Urinary bladder (tissue), 4 donors: ENCODE data around the gene IL4R. TPM values are rescaled to one million over a fixed set of nuclear protein-coding genes. Genes with fewer than 3 reads are reported as not detected.

Experiments used
- DNase-seq: peaks from one replicate; pipeline ENCODE4 v3.0.0-alpha.2; 2015; ENCODE audit errors: extremely low spot score
- H3K27ac ChIP-seq: one replicate; pipeline ENCODE4 v1.5.1; 2013; ENCODE audit warnings: low read depth, mild to moderate bottlenecking, moderate library complexity
- H3K36me3 ChIP-seq: one replicate; pipeline ENCODE4 v1.6.1; 2013; ENCODE audit warnings: mild to moderate bottlenecking, moderate library complexity; ENCODE audit not compliant: insufficient read depth
- H3K4me1 ChIP-seq: one replicate; pipeline ENCODE4 v1.6.1; 2013; ENCODE audit warnings: mild to moderate bottlenecking, moderate library complexity; ENCODE audit not compliant: insufficient read depth
- H3K4me3 ChIP-seq: one replicate; pipeline ENCODE4 v1.5.1; 2013; ENCODE audit warnings: low read depth, low read length
- WGBS: extraction: QIAGEN DNeasy Blood & Tissue Kit; methylation state at CpG from one replicate; pipeline ENCODE4 v1.1.7; 2013; 5-methylcytosine and 5-hydroxymethylcytosine counted together
- polyA plus RNA-seq: library from polyadenylated mRNA; stranded (reverse); fragments of 200-250 nt; gene quantifications from one replicate; pipeline ENCODE4 v1.2.3, GENCODE V29; 2013
- total RNA-seq: library from RNA; depleted of rRNA; stranded (reverse); fragments of >200 nt; gene quantifications from one replicate; pipeline ENCODE4 v1.2.3, GENCODE V29; 2014
- donor health status: healthy with polysubstance abuse.
- donor health status: healthy.

IL4R gene
- total and polyA plus RNA-seq, 2 donors: 26.2 to 75.2 TPM

- no peak for DNase-seq
- WGBS: 51% methylated on average over 7 of the region's 7 CpGs
- no peak overlapping the region for H3K27ac ChIP-seq
- no peak overlapping the region for H3K4me3 ChIP-seq
- peaks cover 1% of the 10 kb centered on the region for H3K36me3 ChIP-seq
- H3K4me1 ChIP-seq: no peaks in the 10 kb centered on the region
Observed at GRCh38 chr16:27334838-27335237, 21.1 kb downstream of the IL4R start.

GRCh38 chr16:27335349-27336053 lies 21.7 kb downstream of the IL4R start:
- H3K4me3 ChIP-seq: no peak overlapping the region
- no peak overlapping the region for H3K27ac ChIP-seq
- WGBS: 65% methylated on average over 7 of the region's 7 CpGs
- H3K4me1 ChIP-seq: no peaks in the 10 kb centered on the region
- H3K36me3 ChIP-seq: peaks cover 3% of the 10 kb centered on the region
- DNase-seq: no peak

GRCh38 chr16:27337024-27337423 lies 23.2 kb downstream of the IL4R start:
- H3K4me3 ChIP-seq: no peak overlapping the region
- H3K4me1 ChIP-seq: no peaks in the 10 kb centered on the region
- H3K27ac ChIP-seq: no peak overlapping the region
- WGBS: 87% methylated on average over 6 of the region's 6 CpGs
- no peak for DNase-seq
- peaks cover 4% of the 10 kb centered on the region for H3K36me3 ChIP-seq

GRCh38 chr16:27339180-27339579 lies 25.4 kb downstream of the IL4R start:
- DNase-seq: no peak
- H3K4me1 ChIP-seq: no peaks in the 10 kb centered on the region
- WGBS: 95% methylated on average over 4 of the region's 4 CpGs
- no peak overlapping the region for H3K27ac ChIP-seq
- H3K4me3 ChIP-seq: no peak overlapping the region
- H3K36me3 ChIP-seq: peaks cover 4% of the 10 kb centered on the region

GRCh38 chr16:27340654-27341053 lies 26.9 kb downstream of the IL4R start:
- H3K4me3 ChIP-seq: no peak overlapping the region
- no peak for DNase-seq
- WGBS: 83% methylated on average over 6 of the region's 6 CpGs
- no peaks in the 10 kb centered on the region for H3K4me1 ChIP-seq
- H3K27ac ChIP-seq: no peak overlapping the region
- peaks cover 4% of the 10 kb centered on the region for H3K36me3 ChIP-seq

GRCh38 chr16:27341549-27341948 lies 27.8 kb downstream of the IL4R start:
- Histone ChIP-seq H3K4me1 (no peaks in the 10 kb centered on the region), H3K27ac (no peak overlapping the region), H3K36me3 (peaks cover 4% of the 10 kb centered on the region), H3K4me3 (no peak overlapping the region)
- DNase-seq: no peak
- WGBS: 90% methylated on average over 9 of the region's 9 CpGs

- H3K27ac ChIP-seq: no peak overlapping the region
- no peaks in the 10 kb centered on the region for H3K4me1 ChIP-seq
- DNase-seq: no peak
- no peak overlapping the region for H3K4me3 ChIP-seq
- 97% methylated on average over 11 of the region's 11 CpGs for WGBS
- peaks cover 4% of the 10 kb centered on the region for H3K36me3 ChIP-seq
Observed at GRCh38 chr16:27341971-27342370, 28.2 kb downstream of the IL4R start.

- DNase-seq: no peak
- Histone ChIP-seq H3K27ac (no peak overlapping the region), H3K4me3 (no peak overlapping the region), H3K4me1 (no peaks in the 10 kb centered on the region), H3K36me3 (peaks cover 3% of the 10 kb centered on the region)
- 91% methylated on average over 15 of the region's 15 CpGs for WGBS
Observed at GRCh38 chr16:27344721-27345120, 30.9 kb downstream of the IL4R start.

- H3K27ac ChIP-seq: no peak overlapping the region
- H3K4me3 ChIP-seq: no peak overlapping the region
- 89% methylated on average over 8 of the region's 8 CpGs for WGBS
- no peak for DNase-seq
- H3K36me3 ChIP-seq: peaks cover 3% of the 10 kb centered on the region
- no peaks in the 10 kb centered on the region for H3K4me1 ChIP-seq
Observed at GRCh38 chr16:27345201-27345600, 31.4 kb downstream of the IL4R start.

GRCh38 chr16:27346819-27347218 lies 33.0 kb downstream of the IL4R start:
- WGBS: 67% methylated on average over 5 of the region's 5 CpGs
- no peak for DNase-seq
- Histone ChIP-seq H3K27ac (no peak overlapping the region), H3K36me3 (no peaks in the 10 kb centered on the region), H3K4me3 (no peak overlapping the region), H3K4me1 (no peaks in the 10 kb centered on the region)

- H3K36me3 ChIP-seq: no peaks in the 10 kb centered on the region
- 72% methylated on average over 9 of the region's 9 CpGs for WGBS
- DNase-seq: no peak
- no peak overlapping the region for H3K4me3 ChIP-seq
- no peaks in the 10 kb centered on the region for H3K4me1 ChIP-seq
- H3K27ac ChIP-seq: no peak overlapping the region
Observed at GRCh38 chr16:27347930-27348685, 34.3 kb downstream of the IL4R start.

GRCh38 chr16:27349276-27349675 lies 35.5 kb downstream of the IL4R start:
- 95% methylated on average over 3 of the region's 3 CpGs for WGBS
- H3K4me3 ChIP-seq: no peak overlapping the region
- H3K27ac ChIP-seq: no peak overlapping the region
- DNase-seq: no peak
- H3K36me3 ChIP-seq: no peaks in the 10 kb centered on the region
- no peaks in the 10 kb centered on the region for H3K4me1 ChIP-seq

GRCh38 chr16:27350006-27350405 lies 36.2 kb downstream of the IL4R start:
- Histone ChIP-seq H3K36me3 (no peaks in the 10 kb centered on the region), H3K4me1 (no peaks in the 10 kb centered on the region), H3K27ac (no peak overlapping the region), H3K4me3 (no peak overlapping the region)
- 94% methylated on average over 3 of the region's 3 CpGs for WGBS
- DNase-seq: no peak

- no peak overlapping the region for H3K27ac ChIP-seq
- H3K4me1 ChIP-seq: no peaks in the 10 kb centered on the region
- 91% methylated on average over 6 of the region's 6 CpGs for WGBS
- H3K4me3 ChIP-seq: no peak overlapping the region
- H3K36me3 ChIP-seq: no peaks in the 10 kb centered on the region
- DNase-seq: no peak
Observed at GRCh38 chr16:27351989-27352388, 38.2 kb downstream of the IL4R start.
